NCI-H2107 treated with DMSO at 0.1 percent for 48 hours (cell line): Measurements from ENCODE around the gene ZNF354C.

Experiments
- DNase-seq: peaks from one replicate; lab custom pipeline; 2025; ENCODE audit not compliant: unreplicated experiment; lab: John Stamatoyannopoulos, UW

Gene ZNF354C

DNA sequence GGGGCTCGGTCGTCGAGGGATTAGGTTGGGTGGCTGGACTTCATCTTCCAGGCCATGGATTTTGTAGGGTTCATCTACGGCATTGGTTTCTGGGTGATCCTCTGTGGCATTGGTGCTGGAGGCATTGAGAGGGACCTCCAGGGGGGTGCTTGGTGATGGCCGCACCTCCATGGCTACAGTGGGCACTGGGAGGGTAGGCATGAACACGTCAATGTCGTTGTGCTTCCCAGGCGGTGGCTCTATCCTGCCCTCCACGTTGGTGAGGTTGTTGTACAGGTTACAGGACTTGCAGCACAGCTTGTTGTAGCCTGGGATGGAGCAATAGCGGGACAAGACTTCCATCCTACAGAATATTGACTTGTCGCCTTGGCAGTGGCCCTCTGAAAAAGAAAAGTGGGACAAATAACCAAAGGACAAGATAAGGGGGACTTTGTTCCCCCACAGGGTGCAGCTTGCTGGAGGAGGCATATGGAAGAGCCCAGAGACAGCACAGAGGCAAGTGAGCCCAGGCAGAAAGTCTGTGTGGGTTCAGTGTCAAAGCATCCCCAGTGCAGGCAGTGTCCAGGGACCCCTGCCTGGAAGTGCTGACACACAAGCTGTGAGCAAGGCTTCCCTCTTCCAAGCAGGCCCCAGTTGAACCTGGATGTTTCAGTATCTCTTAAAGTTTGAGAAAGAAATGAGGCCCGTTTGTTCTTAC lies 53.9 kb downstream of the ZNF354C start:
- no peak for DNase-seq

DNA sequence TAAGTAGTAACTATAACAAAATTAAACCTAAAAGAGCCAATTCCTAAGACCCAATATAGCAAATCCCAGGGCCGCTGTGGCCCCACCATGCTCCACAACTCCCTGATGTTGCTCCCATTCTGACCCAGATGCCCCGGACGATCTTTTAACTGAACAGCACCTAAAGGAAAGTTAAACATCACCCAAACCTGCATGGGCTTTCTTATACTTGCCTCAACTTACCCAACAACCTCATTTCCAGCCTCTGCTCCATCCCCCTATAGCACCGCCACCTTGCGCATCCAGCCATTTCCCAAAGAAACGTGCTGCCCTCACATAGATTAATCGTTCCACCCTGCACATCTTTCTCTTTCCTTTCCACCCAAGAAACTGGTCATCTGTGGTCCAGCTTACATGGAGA lies 54.6 kb downstream of the ZNF354C start:
- no peak for DNase-seq

DNA sequence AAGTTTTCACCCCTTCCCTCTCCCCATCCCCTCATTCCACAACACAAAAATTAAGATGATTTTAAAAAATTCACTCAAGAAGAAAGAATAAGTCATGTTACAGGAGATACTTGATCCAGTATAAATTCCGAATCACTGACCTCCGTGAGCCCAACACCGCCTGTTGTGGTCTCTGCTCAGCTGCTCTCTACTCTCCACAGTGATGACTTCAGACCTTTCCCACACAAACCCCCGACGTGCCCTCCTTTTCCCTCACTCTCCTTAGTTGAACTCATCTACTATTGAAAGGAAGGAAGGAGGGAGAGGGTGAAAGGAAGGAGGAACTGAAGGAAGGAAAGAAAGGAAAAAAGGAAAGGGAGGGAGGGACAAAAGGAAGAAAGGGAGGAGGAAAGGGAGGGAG lies 55.1 kb downstream of the ZNF354C start:
- no peak for DNase-seq

GRCh38 chr5:179115845-179116524 lies 55.8 kb downstream of the ZNF354C start:
- no peak for DNase-seq

- DNase-seq: no peak
Measured at GRCh38 chr5:179118338-179118737, 58.2 kb downstream of the ZNF354C start.

- no peak for DNase-seq
Measured at GRCh38 chr5:179118756-179119414, 58.7 kb downstream of the ZNF354C start.

- DNase-seq: no peak
Measured at GRCh38 chr5:179119415-179120170, 59.4 kb downstream of the ZNF354C start.

- no peak for DNase-seq
Measured at GRCh38 chr5:179120421-179120861, 60.3 kb downstream of the ZNF354C start.

DNA sequence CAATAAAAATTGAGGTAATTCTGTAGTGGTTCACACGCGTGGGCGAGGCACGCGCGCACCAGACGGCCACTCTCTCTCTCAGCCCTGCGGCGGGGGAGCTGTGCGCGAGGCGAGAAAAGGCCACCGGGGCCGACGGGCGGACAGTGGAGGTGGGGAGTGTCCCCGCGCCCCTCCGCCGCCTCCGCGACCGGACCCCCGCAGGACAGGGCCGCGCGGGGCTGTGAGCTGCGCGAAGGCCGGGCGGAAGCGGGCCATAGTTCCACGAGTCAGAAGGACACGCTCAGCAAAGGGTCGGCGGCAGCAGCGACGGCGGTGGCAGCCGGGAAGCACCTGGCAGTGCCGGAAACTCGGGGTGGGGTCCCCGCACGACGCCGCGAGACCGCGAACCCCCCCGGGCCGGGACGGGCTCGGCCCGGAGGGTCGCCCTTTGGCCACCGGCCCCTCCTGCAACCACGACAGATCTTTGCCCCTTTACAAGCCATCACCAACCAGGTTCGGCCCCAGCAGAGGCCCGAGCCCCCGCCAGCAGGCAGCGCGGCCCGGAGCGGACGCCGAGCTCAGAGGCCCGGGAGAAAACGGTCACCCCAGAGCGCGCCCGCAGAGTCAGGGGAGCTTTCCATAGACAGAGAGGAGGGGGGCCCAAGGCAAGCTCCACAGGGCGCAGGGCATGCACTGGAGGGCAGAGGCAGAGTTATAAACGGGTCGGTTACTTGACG lies 60.9 kb downstream of the ZNF354C start:
- no peak for DNase-seq

DNA sequence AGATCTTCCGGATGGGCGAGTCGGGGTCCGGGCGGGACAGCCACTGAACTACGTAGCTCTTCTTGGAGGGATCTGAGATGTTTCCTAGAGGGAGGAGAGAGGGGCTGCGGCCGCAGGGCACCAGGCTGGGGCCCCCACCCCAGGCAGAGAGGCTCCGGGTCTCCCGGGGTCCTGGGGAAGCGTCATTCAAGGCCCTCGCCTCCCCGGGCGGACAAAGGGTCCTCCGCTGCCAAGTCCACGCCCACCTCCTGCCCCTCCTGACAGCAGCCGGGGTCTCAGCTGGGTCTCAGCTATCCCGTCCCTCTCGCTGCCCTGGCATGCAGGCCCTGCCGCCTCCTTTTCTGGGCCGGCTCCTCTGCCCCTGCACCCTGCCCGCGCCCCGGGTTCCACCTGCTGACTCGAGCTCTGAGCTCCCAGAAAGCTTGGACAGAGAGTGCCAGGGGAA lies 61.5 kb downstream of the ZNF354C start:
- no peak for DNase-seq

DNA sequence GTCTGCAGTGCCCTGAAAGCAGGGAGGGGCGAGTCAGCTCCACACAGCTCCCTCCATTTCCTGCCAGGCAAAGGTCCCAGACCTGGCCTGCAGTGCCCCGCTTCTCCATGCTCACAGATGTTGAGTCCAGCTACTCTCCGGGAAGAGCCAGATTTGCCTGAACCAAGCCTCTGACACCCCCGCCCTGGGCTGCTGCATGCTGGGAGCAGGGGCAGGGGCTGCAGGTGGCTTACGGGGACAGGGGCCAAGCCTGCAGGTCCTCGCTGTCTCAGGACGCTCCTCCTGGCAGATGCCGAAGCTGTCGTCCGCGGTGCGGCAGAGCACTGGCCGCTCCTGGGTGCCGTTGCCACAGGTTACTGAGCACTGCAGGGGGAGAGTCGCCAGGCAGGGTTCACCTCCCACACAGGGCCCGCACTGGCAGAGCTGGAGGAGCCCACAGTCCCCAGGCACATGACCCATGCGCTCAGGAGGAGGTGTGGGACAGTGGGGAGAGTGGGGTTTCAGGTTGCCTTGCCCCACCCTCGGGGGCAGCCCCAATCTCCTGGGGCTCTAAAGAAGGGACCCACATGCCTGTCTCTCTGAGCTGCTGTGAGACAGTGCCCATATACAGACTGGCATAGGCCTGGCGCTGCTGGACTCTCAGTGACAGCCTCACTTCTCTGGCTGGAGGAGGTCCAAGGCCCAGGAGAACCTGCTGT lies 62.4 kb downstream of the ZNF354C start:
- DNase-seq: no peak

- DNase-seq: no peak
Measured at GRCh38 chr5:179123109-179123426, 62.9 kb downstream of the ZNF354C start.

GRCh38 chr5:179123491-179124272 lies 63.5 kb downstream of the ZNF354C start:
- no peak for DNase-seq

- DNase-seq: no peak
Measured at GRCh38 chr5:179124273-179124852, 64.2 kb downstream of the ZNF354C start.

DNA sequence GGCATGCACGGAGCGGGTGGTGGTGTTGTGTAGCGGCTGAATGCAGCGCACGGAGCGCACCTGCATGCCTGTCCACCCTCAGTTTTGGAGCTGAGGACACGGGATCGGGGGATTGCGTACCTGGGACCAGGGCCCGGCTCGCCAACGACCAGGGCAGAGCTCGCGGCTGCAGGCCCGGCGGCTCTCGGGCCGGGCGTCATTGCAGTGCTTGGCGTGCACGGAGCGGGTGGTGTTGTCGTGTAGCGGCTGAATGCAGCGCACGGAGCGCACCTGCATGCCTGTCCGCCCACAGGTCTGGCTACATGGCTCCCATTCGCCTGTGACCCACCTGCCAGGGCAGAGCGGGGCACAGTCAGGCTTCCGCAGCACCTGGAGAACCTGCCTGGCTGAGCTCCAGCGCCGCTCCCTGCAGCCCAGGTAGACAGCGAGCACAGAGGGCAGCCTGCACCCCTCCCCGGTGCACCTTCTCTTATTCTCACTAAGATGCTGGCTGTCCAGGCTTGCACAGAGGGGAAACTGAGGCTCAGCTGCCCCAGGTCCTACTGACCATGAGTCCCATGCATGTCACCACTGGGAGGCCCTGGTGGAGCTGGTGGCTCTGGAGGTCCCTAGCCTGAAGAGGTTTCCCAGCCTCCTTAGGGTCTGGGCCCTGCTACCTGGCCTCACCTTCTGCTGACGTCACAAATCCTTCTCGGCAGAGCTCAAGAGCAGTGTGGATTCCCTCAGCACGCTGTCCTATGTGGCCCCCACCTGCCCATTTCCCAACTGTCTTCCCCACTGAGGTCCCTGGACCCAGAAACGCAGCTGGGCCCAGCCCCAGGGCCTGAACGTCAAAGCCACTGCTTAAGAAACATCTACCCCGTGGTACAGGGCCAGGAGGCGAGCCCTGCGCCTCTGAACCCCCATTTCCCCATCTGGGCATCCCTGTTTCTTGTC lies 64.9 kb downstream of the ZNF354C start:
- no peak for DNase-seq

DNA sequence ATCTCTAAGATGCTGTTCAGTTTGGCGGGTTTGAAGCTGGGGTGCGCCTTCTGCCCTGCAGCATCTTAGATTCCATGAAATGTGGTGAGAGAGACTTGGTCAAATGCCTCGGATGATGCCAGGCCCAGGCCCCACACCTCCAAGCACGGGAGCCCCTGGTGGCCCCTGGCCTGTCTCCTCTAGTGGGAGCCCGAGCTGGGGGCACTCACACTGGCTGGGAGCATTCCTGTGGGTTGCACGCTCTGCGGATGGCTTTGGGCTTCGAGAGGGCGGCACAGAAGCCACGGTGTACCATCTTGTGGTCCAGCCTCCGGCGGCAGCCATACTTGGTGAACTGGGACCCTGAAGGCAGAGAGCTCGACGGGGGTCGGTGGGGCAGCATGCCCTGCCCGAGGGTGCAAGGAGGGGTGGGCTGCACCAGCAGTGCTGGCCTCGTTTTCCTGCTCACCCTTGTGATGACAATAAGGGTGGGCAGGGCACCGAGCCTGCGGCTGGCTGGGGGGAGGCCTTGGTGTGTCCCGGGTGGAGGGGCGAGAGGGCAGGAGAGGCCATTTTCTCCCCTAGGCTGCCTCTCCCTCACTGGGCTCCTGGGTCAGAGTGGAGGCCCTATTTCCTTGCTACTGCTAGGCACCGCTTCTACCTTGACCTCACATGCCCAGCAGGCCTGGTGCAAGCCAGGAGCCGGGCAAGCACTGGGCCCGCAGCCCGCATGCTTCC lies 65.8 kb downstream of the ZNF354C start:
- no peak for DNase-seq

DNA sequence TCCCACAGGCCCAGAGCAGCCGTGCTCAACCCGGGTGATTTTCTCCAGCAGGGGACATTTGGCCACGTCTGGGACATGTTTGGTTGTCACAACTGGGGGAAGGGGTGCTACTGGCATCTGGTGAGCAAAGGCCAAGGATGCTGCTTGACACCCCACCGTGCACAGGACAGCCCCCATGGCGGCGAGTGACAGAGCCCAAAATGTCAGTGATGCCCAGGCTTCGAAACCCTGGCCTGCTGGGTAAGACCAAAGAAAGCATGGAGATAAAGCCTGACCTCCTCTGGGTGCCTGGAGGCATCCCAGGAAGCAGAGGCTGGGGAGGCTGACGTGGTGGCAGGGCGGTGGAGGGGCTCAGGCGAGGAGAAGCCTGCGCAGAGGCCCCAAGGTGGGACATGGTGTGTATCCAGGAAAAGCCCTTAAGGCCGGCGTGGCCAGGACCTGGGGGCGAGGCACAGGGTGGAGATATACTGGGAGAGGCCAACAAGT lies 66.4 kb downstream of the ZNF354C start:
- DNase-seq: no peak
